DMS53 treated with DMSO at 0.1 percent for 48 hours (cell line): ENCODE data around the gene SYNE2.

Experiments
- DNase-seq: peaks from one replicate; lab custom pipeline; 2025; ENCODE audit not compliant: unreplicated experiment; lab: John Stamatoyannopoulos, UW

The SYNE2 gene

GRCh38 chr14:64235652-64236640, 383.1 kb downstream of the SYNE2 start:
- no peak for DNase-seq

- DNase-seq: no peak
Observed at GRCh38 chr14:64238049-64238448, 385.2 kb downstream of the SYNE2 start.

DNA sequence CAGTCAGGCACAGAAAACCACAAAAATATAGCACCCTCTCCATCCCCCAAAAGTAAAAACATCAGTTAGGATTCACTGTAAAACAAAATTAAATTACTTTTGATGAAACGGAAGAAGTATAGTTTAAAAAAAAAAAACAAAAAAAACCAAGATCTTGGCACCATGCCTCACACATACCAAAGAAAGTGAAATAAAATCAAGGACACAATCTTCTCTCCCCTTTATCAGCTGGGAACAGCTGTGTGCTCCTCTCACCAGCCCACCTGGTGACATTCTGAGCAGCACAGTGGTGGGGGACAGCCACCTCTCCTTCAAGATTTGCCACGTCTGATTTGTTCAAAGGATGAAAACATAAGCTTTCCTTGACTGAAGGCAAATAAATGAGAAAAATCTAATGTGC, 385.8 kb downstream of the SYNE2 start:
- no peak for DNase-seq

DNA sequence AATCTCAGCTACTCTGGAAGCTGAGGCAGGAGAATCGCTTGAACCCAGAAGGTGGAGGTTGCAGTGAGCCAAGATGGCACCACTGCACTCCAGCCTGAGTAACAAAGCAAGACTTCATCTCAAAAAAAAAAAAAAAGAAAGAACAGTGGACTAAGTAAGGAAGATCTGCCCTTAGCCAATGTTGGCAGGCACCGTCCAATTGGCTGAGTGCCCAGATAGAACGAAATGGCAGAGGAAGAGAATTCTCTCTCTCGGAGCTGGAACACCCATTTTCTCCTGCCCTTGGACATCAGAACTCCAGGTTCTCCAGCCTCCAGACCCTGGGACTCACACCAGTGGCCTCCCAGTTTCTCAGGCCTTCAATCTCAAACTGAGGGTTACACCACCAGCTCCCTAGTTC, 391.5 kb downstream of the SYNE2 start:
- DNase-seq: no peak

DNA sequence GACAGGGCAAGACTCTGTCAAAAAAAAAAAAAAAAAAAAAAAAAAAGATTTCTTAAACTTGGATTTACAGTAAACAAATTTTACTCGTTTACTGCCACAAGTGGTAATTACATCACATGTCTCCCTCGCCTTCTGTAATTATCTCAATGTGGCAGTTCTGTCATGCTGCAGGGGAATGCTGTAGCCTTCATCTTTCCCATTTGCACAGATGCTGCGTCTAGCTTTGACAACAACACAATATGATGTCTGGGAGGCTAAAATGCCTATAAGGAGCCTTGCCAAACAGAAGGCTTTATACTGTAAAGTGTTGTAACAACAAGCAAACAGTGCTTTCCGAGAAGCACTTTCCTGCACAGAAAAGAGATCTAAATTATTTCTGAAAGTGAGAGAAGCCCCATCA, 392.7 kb downstream of the SYNE2 start:
- no peak for DNase-seq

DNA sequence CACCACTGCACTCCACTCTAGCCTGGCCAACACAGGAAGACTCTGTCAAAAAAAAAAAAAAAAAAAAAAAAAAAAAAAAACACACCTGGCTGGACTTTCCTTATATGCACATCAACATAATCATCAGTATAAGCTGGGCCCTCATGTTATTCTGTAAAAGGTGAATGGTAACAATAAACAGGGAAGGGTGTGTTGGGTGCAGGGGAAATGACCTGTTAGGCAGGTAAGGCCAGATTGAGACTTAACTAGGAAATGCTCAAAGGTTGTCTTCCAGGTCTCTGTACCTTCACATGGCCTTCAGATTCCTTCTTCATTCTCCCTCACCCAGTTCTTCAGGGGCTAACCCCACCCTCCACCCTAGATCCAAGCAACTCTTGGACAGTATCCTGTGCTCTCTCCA, 393.9 kb downstream of the SYNE2 start:
- DNase-seq: no peak

- no peak for DNase-seq
Observed at GRCh38 chr14:64247195-64247594, 394.4 kb downstream of the SYNE2 start.

DNA sequence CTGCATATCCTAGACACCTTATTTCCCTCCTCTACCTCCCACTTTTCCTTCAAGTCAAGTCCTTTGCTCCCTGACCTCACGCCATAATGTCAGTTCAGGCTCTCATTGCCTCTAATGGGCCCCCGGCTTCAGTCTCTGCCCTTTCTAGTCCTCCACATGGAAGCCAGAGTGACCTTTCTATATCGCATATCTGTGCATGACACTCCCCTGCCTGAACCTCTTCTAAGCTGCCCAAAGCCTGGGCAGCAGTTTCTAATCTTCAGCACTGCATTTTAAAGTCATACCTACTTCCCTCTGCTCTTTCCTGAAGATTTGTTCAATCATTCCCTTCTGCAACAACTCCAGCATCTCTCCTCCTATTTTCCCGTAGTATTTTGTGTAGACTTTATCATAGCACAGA, 395.9 kb downstream of the SYNE2 start:
- no peak for DNase-seq

GRCh38 chr14:64249363-64249762, 396.6 kb downstream of the SYNE2 start:
- DNase-seq: no peak

DNA sequence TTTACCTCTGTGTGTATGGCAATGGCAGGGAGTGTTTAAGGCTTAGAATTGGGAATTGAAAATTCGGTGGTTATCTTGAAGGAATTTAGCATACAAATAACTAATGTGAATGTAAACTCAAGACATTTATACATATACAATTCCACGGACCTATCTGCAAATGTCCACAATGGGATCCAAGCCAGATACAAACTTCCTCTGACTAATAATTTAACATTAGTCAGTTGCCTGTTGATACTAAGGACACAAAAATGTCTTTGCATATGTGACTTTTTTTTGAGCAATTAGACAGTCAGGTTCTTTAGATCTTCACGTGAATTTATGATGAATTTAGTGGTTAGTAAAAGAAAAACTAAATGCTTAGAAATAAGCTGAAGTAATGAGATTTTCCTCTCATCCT, 400.9 kb downstream of the SYNE2 start:
- no peak for DNase-seq

- no peak for DNase-seq
Observed at GRCh38 chr14:64255756-64256155, 403.0 kb downstream of the SYNE2 start.

DNA sequence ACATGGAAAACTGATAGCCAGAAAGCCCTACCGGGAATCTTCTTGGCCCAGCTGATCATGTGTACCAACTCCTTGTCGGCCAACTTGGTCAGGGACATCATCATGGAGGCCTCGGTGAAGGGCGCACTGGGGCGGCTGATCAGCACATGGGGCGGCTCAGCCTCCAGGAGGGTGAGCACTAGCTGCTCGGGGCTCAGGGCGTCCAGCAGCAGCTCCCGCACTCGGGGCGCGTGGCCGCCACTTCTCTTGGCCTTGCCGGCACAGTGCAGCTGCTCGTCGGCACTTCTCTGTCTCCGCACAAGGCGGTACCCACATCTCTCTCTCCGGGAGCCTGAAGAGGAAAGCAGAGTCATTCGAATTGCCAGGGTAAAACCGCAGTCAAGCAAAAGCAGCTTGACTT, 407.6 kb downstream of the SYNE2 start:
- DNase-seq: no peak

- DNase-seq: no peak
Observed at GRCh38 chr14:64265222-64265621, 412.4 kb downstream of the SYNE2 start.

- no peak for DNase-seq
Observed at GRCh38 chr14:64266239-64266638, 413.4 kb downstream of the SYNE2 start.

GRCh38 chr14:64272019-64272418, 419.2 kb downstream of the SYNE2 start:
- no peak for DNase-seq
